GM21786 (cell line): ENCODE results near the gene EVI5L.

Source experiments
- ATAC-seq: cut with Tn5 transposase; IDR thresholded peaks from one replicate; pipeline ENCODE4 v1.9.1; 2021; ENCODE audit not compliant: unreplicated experiment

Gene EVI5L

DNA sequence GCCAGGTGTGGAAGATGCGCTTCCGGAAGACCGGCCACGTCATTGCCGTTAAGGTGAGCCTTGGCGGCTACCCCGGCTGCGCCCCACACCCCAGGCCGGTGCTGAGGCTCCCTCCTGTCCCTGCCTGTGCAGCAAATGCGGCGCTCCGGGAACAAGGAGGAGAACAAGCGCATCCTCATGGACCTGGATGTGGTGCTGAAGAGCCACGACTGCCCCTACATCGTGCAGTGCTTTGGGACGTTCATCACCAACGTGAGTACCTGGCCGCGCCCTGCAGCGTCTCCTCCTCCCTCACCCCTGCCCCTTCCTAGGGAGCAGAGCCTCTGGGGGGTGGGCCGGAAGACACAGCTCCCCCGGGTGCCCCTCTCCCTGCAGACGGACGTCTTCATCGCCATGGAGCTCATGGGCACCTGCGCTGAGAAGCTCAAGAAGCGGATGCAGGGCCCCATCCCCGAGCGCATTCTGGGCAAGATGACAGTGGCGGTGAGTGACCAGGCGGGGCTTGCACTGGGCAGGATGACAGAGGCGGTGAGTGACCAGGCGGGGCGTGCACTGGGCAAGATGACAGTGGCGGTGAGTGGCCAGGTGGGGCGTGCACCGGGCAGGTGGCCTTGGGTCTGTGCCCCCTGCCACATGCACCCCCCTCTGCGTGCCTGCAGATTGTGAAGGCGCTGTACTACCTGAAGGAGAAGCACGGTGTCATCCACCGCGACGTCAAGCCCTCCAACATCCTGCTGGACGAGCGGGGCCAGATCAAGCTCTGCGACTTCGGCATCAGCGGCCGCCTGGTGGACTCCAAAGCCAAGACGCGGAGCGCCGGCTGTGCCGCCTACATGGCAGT is 80.5 kb downstream of the EVI5L start:
- ATAC-seq = no peak

DNA sequence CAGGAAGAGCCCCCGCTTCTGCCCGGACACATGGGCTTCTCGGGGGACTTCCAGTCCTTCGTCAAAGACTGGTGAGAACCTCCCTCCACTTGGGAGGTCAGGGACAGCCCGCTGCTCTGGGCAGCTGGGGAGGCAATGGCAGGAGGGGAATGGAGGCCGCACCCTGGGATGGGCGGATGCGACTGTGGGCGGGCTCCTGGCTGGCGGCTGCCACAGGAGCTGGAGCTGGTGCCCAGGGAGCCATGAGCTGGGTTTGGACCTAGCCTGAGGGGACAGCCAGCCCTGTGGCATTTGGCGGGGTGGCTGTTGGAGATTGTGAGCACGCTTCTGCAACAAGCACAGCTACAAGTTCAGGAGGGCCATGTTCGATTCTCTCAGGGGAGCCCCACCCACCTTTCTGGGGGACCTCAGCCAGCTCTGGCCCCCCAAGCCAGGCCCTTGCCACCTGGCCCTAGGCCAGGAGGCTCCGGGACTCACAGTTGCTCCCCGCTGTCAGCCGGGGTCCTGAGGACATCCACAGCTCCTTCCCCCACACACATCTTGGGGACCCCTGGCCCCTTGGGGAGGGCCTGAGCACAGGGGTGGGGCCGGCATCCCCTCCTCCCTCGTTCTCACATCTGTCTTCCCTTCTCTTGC is 81.6 kb downstream of the EVI5L start:
- ATAC-seq = no peak

DNA sequence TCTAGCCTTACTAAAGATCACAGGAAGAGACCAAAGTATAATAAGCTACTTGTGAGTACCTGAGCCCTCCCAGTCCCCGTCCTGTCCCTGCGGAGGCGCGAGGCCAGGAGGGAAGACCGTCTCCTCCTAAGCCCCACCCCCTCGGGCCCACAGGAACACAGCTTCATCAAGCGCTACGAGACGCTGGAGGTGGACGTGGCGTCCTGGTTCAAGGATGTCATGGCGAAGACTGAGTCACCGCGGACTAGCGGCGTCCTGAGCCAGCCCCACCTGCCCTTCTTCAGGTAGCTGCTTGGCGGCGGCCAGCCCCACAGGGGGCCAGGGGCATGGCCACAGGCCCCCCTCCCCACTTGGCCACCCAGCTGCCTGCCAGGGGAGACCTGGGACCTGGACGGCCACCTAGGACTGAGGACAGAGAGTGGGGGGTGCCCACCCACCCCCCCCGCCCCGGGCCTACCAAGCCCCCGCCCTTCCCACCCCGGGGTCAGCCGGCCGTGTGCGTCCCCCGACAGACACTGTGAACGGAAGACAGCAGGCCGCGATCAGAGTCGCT is 82.2 kb downstream of the EVI5L start:
- ATAC-seq = no peak

- ATAC-seq = no peak
Measured at GRCh38 chr19:7912697-7913564, 82.9 kb downstream of the EVI5L start.

DNA sequence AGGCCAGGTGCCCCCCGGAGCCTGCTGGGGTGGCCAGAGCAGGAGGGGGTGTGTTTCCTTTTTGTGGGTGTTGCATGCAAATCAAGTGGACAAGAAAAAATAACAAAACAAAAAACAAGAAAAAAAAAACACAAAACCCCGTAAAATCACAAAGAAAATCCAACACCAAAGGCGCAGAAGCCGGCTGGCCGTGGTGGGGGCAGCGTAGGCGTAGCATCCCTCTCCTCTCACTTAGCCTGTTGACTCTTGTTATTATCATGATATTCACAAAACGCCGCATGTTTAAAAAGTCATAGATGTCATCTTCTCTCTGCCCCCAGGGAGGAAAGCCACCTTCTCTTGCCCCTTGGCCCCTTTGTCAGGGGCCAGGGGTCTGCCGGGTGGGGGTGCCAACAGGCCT is 83.6 kb downstream of the EVI5L start:
- ATAC-seq = no peak

- ATAC-seq = no peak
Measured at GRCh38 chr19:7914099-7914498, 84.1 kb downstream of the EVI5L start.
